GM21723 (cell line): ENCODE measurements around the gene CXCL1.

Source experiments
- ATAC-seq: cut with Tn5 transposase; IDR thresholded peaks from one replicate; pipeline ENCODE4 v1.9.1; 2021; ENCODE audit warnings: mild to moderate bottlenecking, moderate library complexity; ENCODE audit not compliant: unreplicated experiment

Gene CXCL1

DNA sequence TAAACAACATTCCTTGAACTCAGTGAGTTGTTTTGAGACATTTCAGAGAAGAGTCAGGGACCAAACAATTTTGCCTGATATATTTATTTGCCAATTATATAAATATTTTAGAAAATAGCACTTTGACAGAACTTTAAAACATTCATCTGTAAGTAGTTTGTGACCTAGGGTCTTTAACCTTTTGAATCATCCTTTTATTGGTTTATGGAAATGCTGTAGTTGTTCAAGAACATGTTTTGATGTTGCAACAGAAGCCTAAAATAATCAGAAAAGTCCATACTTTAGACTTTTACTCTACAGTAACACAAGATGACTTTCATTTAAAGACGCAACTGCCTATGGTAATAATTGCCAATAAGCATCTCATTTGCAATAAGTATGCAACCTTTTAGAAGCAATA lies 43.0 kb downstream of the CXCL1 start:
- ATAC-seq, result no peak

DNA sequence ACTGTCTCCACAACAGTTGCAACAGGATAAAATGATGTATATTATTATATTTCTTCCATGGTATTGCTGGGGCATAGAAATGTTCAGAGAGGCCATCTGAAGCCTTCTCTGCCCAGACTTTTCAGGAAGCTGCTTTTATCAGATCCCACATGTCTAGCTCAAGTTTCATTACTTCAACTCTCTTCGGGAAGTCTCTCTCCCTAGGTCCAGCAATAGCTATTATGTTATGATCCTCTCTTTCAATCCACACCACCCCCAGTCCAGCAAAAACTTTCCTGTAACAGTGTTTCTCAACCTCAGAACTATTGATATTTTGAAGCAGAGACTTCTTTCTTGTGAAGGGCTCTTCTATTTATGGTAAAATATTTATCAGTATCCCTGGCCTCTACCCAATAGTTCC lies 44.9 kb downstream of the CXCL1 start:
- no peak for ATAC-seq

DNA sequence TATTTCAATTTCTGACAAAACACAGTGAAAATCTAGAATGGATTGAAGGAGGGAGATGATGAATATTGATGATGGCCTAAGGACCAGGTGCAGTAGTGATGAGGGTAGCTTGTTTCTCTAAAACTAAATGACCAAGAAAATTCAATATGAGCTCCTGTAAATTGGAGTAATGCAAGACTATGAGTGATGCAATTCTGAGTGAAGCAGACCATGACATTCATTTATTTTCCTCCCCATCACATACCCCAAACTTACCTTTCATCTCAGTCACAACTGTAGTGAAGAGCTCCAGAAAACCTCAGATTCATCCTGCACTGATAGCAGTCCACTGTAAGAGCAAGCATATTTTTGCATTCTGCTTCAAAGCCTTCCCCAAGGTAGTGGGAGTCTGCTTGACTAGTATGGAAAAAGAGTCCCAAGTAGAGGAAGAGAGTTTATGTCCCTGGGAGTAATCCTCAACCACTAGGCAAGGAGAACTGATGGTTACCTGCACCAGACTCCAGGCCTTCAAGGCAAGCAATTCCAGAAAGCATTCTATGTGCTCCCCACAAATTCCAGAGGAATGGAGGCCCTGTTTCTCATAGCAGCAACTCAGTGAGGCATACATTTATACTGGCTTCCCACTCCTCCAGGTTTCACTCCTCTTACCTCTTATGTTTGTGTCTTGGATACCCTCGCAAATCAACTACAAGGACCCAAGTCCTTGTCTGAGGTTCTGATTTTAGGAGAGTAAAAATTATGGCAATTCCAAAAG lies 47.2 kb downstream of the CXCL1 start:
- ATAC-seq, result no peak

DNA sequence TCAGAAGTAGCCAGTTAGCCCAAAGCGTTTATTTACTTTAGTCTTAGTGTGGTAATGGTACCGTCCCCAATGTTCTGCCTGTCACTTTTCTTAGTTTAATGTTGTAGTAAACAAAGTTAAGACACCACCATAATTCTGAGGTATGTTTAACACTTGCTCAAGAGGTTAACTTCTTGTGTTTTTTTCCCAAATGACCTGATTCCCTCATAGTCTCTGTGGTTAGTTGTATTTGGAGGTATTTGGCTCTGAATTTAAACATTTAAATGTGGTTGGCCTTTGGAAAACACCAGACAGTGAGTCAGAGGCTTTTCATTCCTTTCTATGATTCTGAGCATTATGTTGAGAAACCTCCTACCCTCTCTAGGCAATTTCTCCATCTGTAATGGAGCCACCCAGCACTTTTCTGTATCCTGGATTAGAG lies 47.9 kb downstream of the CXCL1 start:
- ATAC-seq, result no peak

DNA sequence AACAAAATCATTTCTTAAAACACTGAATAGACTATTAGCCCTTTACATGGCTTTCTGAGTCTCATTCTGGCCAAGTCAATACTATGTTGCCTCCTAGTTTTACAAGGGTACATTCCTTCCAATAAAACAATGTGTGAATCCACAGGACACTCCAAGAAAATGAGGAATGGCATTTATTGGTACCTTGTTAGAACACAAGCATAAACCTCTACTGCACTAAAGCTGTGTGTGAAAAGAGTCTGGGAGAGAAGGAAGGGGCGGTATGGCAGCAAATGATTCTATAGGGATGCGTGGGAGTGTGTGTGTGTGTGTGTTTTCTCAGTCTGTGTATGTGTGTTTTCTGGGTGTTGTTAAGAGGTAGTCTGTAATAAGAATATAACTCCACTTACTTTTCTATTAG lies 48.9 kb downstream of the CXCL1 start:
- ATAC-seq, result no peak

DNA sequence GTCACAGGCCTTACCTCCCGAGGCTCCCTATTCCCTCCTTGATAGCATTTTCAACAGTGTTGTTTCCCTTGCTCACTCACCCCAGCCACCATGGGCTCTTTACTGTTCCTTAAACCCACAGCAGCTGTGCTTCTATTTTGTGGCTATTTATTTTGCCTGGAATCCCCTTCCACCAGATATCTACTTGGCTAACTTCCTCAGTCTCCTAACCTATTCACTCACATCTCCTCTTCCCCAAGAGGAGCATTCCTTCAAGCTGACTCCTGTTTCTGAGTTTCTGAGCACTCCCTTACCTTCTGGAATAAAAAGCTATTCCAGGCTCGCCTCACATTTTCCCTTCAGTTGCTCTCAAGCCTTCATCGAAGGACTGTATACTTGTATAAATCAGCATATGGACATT lies 50.5 kb downstream of the CXCL1 start:
- ATAC-seq, result no peak
